BE2C (cell line): ENCODE results near the gene ADTRP.
"Not testable (repeated sequence)": the region's sequence is repeated elsewhere in the genome, so short reads cannot be mapped to it uniquely, and the experiment has no call there.

ENCODE experiments used
- DNase-seq: peaks from one replicate; pipeline ENCODE4 v3.0.0-alpha.2; 2020
- H3K27me3 ChIP-seq: fragments of 250-450 bp; sonication (Bioruptor Pico); 2 replicates; pipeline ENCODE4 v1.5.1; 2020; ENCODE audit warnings: mild to moderate bottlenecking
- H3K36me3 ChIP-seq: fragments of 250-450 bp; sonication (Bioruptor Pico); 2 replicates; pipeline ENCODE4 v1.5.1; 2020; ENCODE audit warnings: mild to moderate bottlenecking
- H3K4me1 ChIP-seq: fragments of 250-450 bp; sonication (Bioruptor Pico); 2 replicates; pipeline ENCODE4 v1.5.1; 2020
- H3K4me3 ChIP-seq: 2 replicates; pipeline ENCODE4 v1.5.1; 2011; ENCODE audit warnings: low read depth, low read length
- H3K9me3 ChIP-seq: fragments of 250-450 bp; sonication (Bioruptor Pico); 2 replicates; pipeline ENCODE4 v1.5.1; 2020
- CTCF ChIP-seq: IDR thresholded peaks from 2 replicates; pipeline ENCODE4 v1.5.1; 2012; ENCODE audit warnings: mild to moderate bottlenecking, low read depth, low read length

Gene ADTRP

GRCh38 chr6:11682561-11682975, 96.0 kb downstream of the ADTRP start:
- no peaks in the 10 kb centered on the region for H3K4me1 ChIP-seq
- H3K4me3 ChIP-seq = no peak overlapping the region
- no peaks in the 10 kb centered on the region for H3K9me3 ChIP-seq
- no peak for TF ChIP-seq CTCF
- no peaks in the 10 kb centered on the region for H3K36me3 ChIP-seq
- DNase-seq = no peak
- no peaks in the 10 kb centered on the region for H3K27me3 ChIP-seq

- H3K36me3 ChIP-seq = no peaks in the 10 kb centered on the region
- TF ChIP-seq CTCF = no peak
- no peaks in the 10 kb centered on the region for H3K9me3 ChIP-seq
- no peaks in the 10 kb centered on the region for H3K4me1 ChIP-seq
- no peak overlapping the region for H3K4me3 ChIP-seq
- no peak for DNase-seq
- H3K27me3 ChIP-seq = no peaks in the 10 kb centered on the region
Observed at GRCh38 chr6:11681770-11682169, 96.8 kb downstream of the ADTRP start.

- Histone ChIP-seq H3K9me3 (no peaks in the 10 kb centered on the region), H3K4me3 (no peak overlapping the region), H3K36me3 (no peaks in the 10 kb centered on the region), H3K27me3 (no peaks in the 10 kb centered on the region), H3K4me1 (no peaks in the 10 kb centered on the region)
- no peak for TF ChIP-seq CTCF
- DNase-seq = no peak
Observed at GRCh38 chr6:11681357-11681756, 97.2 kb downstream of the ADTRP start.

GRCh38 chr6:11680479-11680878, 98.1 kb downstream of the ADTRP start:
- H3K27me3 ChIP-seq, H3K4me3 ChIP-seq, H3K4me1 ChIP-seq, H3K36me3 ChIP-seq, DNase-seq, H3K9me3 ChIP-seq: not testable (repeated sequence)

GRCh38 chr6:11679099-11679498, 99.5 kb downstream of the ADTRP start:
- no peak overlapping the region for H3K4me3 ChIP-seq
- TF ChIP-seq CTCF = no peak
- H3K36me3 ChIP-seq = no peaks in the 10 kb centered on the region
- no peaks in the 10 kb centered on the region for H3K4me1 ChIP-seq
- no peaks in the 10 kb centered on the region for H3K27me3 ChIP-seq
- no peak for DNase-seq
- H3K9me3 ChIP-seq = no peaks in the 10 kb centered on the region

GRCh38 chr6:11675601-11676000, 103.0 kb downstream of the ADTRP start:
- DNase-seq = no peak
- peak; percentile 26; the same call in 1 of the 2 replicates for TF ChIP-seq CTCF
- Histone ChIP-seq H3K4me1 (no peaks in the 10 kb centered on the region), H3K36me3 (no peaks in the 10 kb centered on the region), H3K4me3 (no peak overlapping the region), H3K9me3 (no peaks in the 10 kb centered on the region), H3K27me3 (0 out of 2 replicates have a peak, but pooled peaks cover 2% of the 10 kb centered on the region)

- Histone ChIP-seq H3K4me3 (no peak overlapping the region), H3K4me1 (no peaks in the 10 kb centered on the region), H3K9me3 (no peaks in the 10 kb centered on the region), H3K36me3 (no peaks in the 10 kb centered on the region), H3K27me3 (peaks cover 7% of the 10 kb centered on the region; the same call in 1 of the 2 replicates)
- no peak for TF ChIP-seq CTCF
- DNase-seq = no peak
Observed at GRCh38 chr6:11672669-11673068, 105.9 kb downstream of the ADTRP start.
